Adrenal gland (tissue), 5 donors: Measurements from ENCODE around the gene SLC38A2.

Experiments
- POLR2A ChIP-seq, 2 donors: fragments of 450-650 bp; IDR thresholded peaks; one replicate each; pipeline ENCODE4 v1.6.1; 2017; ENCODE audit warnings: antibody characterized with exemption in 2 of 2, mild to moderate bottlenecking in 2 of 2, moderate library complexity in 1 of 2
- TF ChIP-seq, protein P1 (sequence below), 6 experiments: fragments of 450-650 bp in 4 of 6; fragments of 200-600 bp in 2 of 6; sonication (generic) in 1 of 6; IDR thresholded peaks; 1 replicate in 5 of 6; 2 replicates in 1 of 6; pipeline versions ENCODE4 v1.5.1 to v1.8.0; 2016 to 2021; ENCODE audit warnings: antibody characterized with exemption in 6 of 6, mild to moderate bottlenecking in 2 of 6, moderate library complexity in 1 of 6
- donor health status: DM: no; HTN: no; CAD: no.

DNA sequence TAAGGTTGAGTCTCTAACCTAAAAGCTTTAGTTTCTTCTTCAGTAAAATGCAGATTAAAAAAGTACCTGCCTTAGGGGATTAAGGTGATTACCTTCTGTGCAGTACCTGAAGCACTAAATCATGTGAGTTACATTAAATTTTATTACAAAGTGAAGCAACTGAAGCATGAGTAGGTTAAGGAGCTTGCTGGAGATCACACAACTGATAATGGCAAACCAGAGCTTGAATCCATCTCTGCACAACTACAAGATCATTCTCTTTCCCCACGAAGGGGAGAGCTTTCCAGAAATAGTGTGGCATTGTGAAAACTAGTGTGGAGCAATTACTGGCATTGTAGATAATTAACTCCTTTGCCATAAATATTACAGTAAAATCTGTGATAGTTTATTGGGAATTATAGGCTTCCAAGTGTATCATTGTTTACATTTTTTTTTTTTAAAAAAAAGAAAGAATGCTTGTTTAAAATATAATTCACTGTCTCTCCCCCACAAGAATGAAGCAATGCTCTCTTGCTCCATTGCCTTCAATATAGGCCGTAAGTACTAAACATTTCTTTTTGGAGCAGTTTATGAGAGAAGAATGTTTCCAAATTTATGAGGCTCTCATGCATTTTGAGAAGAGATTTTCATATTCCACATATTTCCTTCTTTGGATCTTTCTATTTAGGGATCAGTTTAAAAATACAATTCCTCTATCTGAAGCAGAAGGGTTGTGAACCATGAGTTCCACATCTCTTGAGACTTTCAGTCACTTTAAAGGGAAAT lies 20.5 kb downstream of the SLC38A2 start:
- TF ChIP-seq, protein P1, sequence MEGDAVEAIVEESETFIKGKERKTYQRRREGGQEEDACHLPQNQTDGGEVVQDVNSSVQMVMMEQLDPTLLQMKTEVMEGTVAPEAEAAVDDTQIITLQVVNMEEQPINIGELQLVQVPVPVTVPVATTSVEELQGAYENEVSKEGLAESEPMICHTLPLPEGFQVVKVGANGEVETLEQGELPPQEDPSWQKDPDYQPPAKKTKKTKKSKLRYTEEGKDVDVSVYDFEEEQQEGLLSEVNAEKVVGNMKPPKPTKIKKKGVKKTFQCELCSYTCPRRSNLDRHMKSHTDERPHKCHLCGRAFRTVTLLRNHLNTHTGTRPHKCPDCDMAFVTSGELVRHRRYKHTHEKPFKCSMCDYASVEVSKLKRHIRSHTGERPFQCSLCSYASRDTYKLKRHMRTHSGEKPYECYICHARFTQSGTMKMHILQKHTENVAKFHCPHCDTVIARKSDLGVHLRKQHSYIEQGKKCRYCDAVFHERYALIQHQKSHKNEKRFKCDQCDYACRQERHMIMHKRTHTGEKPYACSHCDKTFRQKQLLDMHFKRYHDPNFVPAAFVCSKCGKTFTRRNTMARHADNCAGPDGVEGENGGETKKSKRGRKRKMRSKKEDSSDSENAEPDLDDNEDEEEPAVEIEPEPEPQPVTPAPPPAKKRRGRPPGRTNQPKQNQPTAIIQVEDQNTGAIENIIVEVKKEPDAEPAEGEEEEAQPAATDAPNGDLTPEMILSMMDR (IDR thresholded peaks at IDR 0.05): no peak
- no peak for TF ChIP-seq POLR2A (IDR thresholded peaks at IDR 0.05)
